HT-29 (cell line): Measurements from ENCODE around the gene SPACA9. TPM values are rescaled to one million over a fixed set of nuclear protein-coding genes. Genes with fewer than 3 reads are reported as not detected.

Experiments used
- total RNA-seq: library from RNA; depleted of rRNA; stranded (reverse); fragments of >200 nt; shearing (Covaris generic); gene quantifications from 2 replicates; pipeline ENCODE4 v1.2.3, GENCODE V29; 2014; rRNA removed

SPACA9 gene
- total RNA-seq, 1 experiment from 2014 or later = 1.4 TPM

Other genes with a start within 250 kb of the SPACA9 start
- 15.1 and 19.2 TPM in 2 replicates for gene DDX31, start 208.9 kb upstream of the SPACA9 start, total RNA-seq
- 24.5 and 26.3 TPM in 2 replicates for gene GTF3C4, start 208.4 kb upstream of the SPACA9 start, total RNA-seq
- gene AK8, start 614 bp upstream of the SPACA9 start, total RNA-seq = not detected in 2 replicates
- gene TSC1, start 65.7 kb downstream of the SPACA9 start, total RNA-seq = 13.7 and 16.5 TPM in 2 replicates
- gene GFI1B, start 99.8 kb downstream of the SPACA9 start, total RNA-seq = not detected in 2 replicates
- gene GTF3C5, start 152.1 kb downstream of the SPACA9 start, total RNA-seq = 136 and 159 TPM in 2 replicates
- 0.08 and 0.58 TPM in 2 replicates for gene CEL, start 183.1 kb downstream of the SPACA9 start, total RNA-seq
- gene RALGDS, start 242.3 kb downstream of the SPACA9 start, total RNA-seq = 95.0 and 102 TPM in 2 replicates